Astrocyte (in vitro differentiated cells and primary cell): ENCODE data around the gene GMFB. TPM values are rescaled to one million over a fixed set of nuclear protein-coding genes. Genes with fewer than 3 reads are reported as not detected.

ENCODE experiments used
- DNase-seq: peaks from one replicate; pipeline ENCODE4 v3.0.0-alpha.2; 2010; ENCODE audit warnings: low read depth
- FAIRE-seq: peaks from 2 replicates; lab custom pipeline; 2011; peaks lifted over from hg19 to GRCh38; lab: Jason Lieb, UNC
- H2AFZ ChIP-seq: 2 replicates; pipeline ENCODE4 v1.6.0; 2012; ENCODE audit warnings: low read depth, low read length, inconsistent platforms
- H3K27ac ChIP-seq: 2 replicates; pipeline ENCODE4 v1.5.1; 2011; ENCODE audit warnings: low read depth, low read length, inconsistent platforms
- H3K27me3 ChIP-seq: 2 replicates; pipeline ENCODE4 v1.6.0; 2011; ENCODE audit warnings: low read length, inconsistent platforms; ENCODE audit not compliant: insufficient read depth
- H3K36me3 ChIP-seq: 2 replicates; pipeline ENCODE4 v1.5.1; 2011; ENCODE audit warnings: low read length, inconsistent platforms; ENCODE audit not compliant: insufficient read depth
- H3K4me1 ChIP-seq: 2 replicates; pipeline ENCODE4 v1.5.1; 2011; ENCODE audit warnings: low read length, inconsistent platforms; ENCODE audit not compliant: insufficient read depth
- H3K4me2 ChIP-seq: 2 replicates; pipeline ENCODE4 v1.6.0; 2012; ENCODE audit warnings: low read length, inconsistent platforms
- H3K4me3 ChIP-seq: 2 replicates; pipeline ENCODE4 v1.5.1; 2011; ENCODE audit warnings: low read depth, mild to moderate bottlenecking, low read length, inconsistent platforms; ENCODE audit not compliant: insufficient read depth
- H3K79me2 ChIP-seq: 2 replicates; pipeline ENCODE4 v1.6.0; 2012; ENCODE audit warnings: mild to moderate bottlenecking, low read length, inconsistent platforms; ENCODE audit not compliant: insufficient read depth
- H3K9ac ChIP-seq: 2 replicates; pipeline ENCODE4 v1.6.0; 2012; ENCODE audit warnings: mild to moderate bottlenecking, low read length, inconsistent platforms
- H3K9me3 ChIP-seq: 2 replicates; pipeline ENCODE4 v1.5.1; 2012; ENCODE audit warnings: low read depth, mild to moderate bottlenecking, low read length, inconsistent platforms; ENCODE audit not compliant: insufficient read depth
- H4K20me1 ChIP-seq: 2 replicates; pipeline ENCODE4 v1.6.0; 2012; ENCODE audit warnings: low read length, inconsistent platforms; ENCODE audit not compliant: insufficient read depth
- H3K27ac Mint-ChIP-seq: one replicate; pipeline ENCODE4 v1.8.0; 2021; ENCODE audit warnings: mild to moderate bottlenecking, mixed read lengths; ENCODE audit not compliant: unreplicated experiment
- H3K27me3 Mint-ChIP-seq: one replicate; pipeline ENCODE4 v1.8.0; 2021; ENCODE audit warnings: low read depth, mixed read lengths; ENCODE audit not compliant: unreplicated experiment
- H3K36me3 Mint-ChIP-seq: one replicate; pipeline ENCODE4 v1.8.0; 2021; ENCODE audit warnings: low read depth, mixed read lengths; ENCODE audit not compliant: unreplicated experiment
- H3K4me1 Mint-ChIP-seq: one replicate; pipeline ENCODE4 v1.8.0; 2021; ENCODE audit warnings: low read depth, mixed read lengths; ENCODE audit not compliant: unreplicated experiment
- H3K4me3 Mint-ChIP-seq: one replicate; pipeline ENCODE4 v1.8.0; 2021; ENCODE audit warnings: mild to moderate bottlenecking, moderate library complexity, mixed read lengths; ENCODE audit not compliant: unreplicated experiment
- H3K9me3 Mint-ChIP-seq: one replicate; pipeline ENCODE4 v1.8.0; 2021; ENCODE audit warnings: mild to moderate bottlenecking, mixed read lengths; ENCODE audit not compliant: unreplicated experiment
- EZH2 ChIP-seq: IDR thresholded peaks from 2 replicates; pipeline ENCODE4 v1.6.1; 2012; ENCODE audit warnings: mild to moderate bottlenecking, low read length, inconsistent platforms; ENCODE audit not compliant: insufficient read depth
- total RNA-seq: library from RNA; stranded (reverse); gene quantifications from 2 replicates; pipeline ENCODE4 v1.2.1, GENCODE V29; 2021
- TF ChIP-seq, protein P1 (sequence below): IDR thresholded peaks from 2 replicates; pipeline ENCODE4 v1.5.1; 2011; ENCODE audit warnings: low read depth, mild to moderate bottlenecking, inconsistent platforms, low read length, moderate library complexity; ENCODE audit not compliant: insufficient read depth

GMFB gene
- total RNA-seq, 1 donor from 2014 or later: 73.4 TPM

DNA sequence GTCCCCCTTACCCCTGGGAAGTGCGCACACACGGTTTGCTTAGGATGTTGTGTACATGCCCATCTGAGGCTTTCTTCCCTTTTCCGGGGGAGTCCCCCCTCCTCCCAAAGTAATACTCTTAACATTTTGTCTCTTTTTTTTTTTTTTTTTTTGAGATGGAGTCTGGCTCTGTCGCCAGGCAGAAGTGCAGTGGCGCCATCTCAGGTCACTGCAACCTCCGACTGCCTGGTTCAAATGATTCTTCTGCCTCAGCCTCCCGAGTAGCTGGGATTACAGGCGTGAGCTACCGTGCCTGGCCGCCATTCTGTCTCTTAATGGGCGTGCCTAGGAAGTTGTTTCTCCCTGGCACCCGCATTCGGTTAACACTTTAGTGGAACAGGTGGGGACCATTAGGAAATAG lies 4.5 kb upstream of the GMFB start:
- no peak for TF ChIP-seq EZH2
- TF ChIP-seq, protein P1, sequence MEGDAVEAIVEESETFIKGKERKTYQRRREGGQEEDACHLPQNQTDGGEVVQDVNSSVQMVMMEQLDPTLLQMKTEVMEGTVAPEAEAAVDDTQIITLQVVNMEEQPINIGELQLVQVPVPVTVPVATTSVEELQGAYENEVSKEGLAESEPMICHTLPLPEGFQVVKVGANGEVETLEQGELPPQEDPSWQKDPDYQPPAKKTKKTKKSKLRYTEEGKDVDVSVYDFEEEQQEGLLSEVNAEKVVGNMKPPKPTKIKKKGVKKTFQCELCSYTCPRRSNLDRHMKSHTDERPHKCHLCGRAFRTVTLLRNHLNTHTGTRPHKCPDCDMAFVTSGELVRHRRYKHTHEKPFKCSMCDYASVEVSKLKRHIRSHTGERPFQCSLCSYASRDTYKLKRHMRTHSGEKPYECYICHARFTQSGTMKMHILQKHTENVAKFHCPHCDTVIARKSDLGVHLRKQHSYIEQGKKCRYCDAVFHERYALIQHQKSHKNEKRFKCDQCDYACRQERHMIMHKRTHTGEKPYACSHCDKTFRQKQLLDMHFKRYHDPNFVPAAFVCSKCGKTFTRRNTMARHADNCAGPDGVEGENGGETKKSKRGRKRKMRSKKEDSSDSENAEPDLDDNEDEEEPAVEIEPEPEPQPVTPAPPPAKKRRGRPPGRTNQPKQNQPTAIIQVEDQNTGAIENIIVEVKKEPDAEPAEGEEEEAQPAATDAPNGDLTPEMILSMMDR: no peak
- H3K4me1 ChIP-seq: peaks cover 5% of the 10 kb centered on the region
- Mint-ChIP-seq H3K4me3 (no peak overlapping the region), H3K9me3 (no peaks in the 10 kb centered on the region), H3K27ac (no peak overlapping the region), H3K4me1 (peaks cover 7% of the 10 kb centered on the region), H3K36me3 (no peaks in the 10 kb centered on the region), H3K27me3 (no peaks in the 10 kb centered on the region)
- H3K27me3 ChIP-seq: no peaks in the 10 kb centered on the region
- H2AFZ ChIP-seq: no peak overlapping the region
- FAIRE-seq (no peak), DNase-seq (no peak)
- no peak overlapping the region for H3K4me2 ChIP-seq
- H4K20me1 ChIP-seq: no peaks in the 10 kb centered on the region
- no peak overlapping the region for H3K4me3 ChIP-seq
- H3K27ac ChIP-seq: no peak overlapping the region
- no peak overlapping the region for H3K9ac ChIP-seq
- no peaks in the 10 kb centered on the region for H3K36me3 ChIP-seq
- no peaks in the 10 kb centered on the region for H3K9me3 ChIP-seq
- H3K79me2 ChIP-seq: peaks cover 12% of the 10 kb centered on the region

DNA sequence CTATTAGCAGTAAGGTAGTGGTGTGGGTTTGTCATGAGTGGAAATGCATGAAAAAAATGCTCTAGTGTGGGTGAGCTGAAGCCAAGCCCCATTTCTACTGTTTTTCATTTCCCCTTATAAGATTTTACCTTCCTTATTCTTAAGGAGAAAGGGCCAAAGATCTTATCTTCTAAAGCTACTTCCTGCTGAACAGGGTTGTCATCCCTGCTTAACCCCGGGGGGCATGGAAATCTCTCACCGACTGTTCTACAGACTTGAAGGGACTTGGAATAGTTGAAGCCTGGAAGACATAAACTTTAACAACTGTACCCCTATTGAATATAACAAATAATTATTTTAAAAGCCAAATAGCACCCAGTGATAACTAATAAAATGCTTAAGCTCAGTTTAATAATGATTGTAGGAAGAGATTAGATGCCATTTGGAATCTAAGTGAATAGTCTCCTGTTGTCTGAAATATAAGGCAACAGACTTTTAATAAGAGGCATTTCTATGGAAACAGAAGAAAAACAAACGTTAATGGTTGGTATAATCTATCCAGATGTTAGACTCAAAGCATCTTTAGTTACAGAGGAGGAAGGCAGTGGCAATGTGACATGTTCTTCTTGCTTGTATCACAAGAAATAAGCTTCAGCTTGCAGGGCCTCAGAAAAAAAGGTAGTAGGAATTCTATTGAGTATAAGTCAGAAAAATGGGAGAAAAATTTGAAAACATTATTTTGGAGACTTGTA lies 1.8 kb upstream of the GMFB start:
- Histone ChIP-seq H3K36me3 (no peaks in the 10 kb centered on the region), H3K79me2 (peaks cover 37% of the 10 kb centered on the region), H4K20me1 (peaks cover 9% of the 10 kb centered on the region), H3K4me2 (no peak overlapping the region), H3K9me3 (no peaks in the 10 kb centered on the region), H3K9ac (no peak overlapping the region), H3K4me3 (no peak overlapping the region), H3K27ac (no peak overlapping the region), H2AFZ (no peak overlapping the region), H3K4me1 (peaks cover 16% of the 10 kb centered on the region), H3K27me3 (no peaks in the 10 kb centered on the region)
- no peak for TF ChIP-seq EZH2
- TF ChIP-seq, protein P1: no peak
- peaks cover 13% of the 10 kb centered on the region for H3K4me1 Mint-ChIP-seq
- H3K36me3 Mint-ChIP-seq: peaks cover under 1% of the 10 kb centered on the region
- FAIRE-seq (no peak), DNase-seq (no peak)
- H3K4me3 Mint-ChIP-seq: peak overlapping the region; percentile 89
- H3K9me3 Mint-ChIP-seq: no peaks in the 10 kb centered on the region
- no peak overlapping the region for H3K27ac Mint-ChIP-seq
- no peaks in the 10 kb centered on the region for H3K27me3 Mint-ChIP-seq
